Sigmoid colon (tissue), 3 donors: ENCODE data around the gene ERV3-1.
"Not testable (repeated sequence)": the region's sequence is repeated elsewhere in the genome, so short reads cannot be mapped to it uniquely, and the experiment has no call there.

Experiments used
- CTCF ChIP-seq, 4 experiments: fragments of 450-650 bp in 3 of 4; fragments of 200-600 bp in 1 of 4; IDR thresholded peaks; one replicate each; pipeline ENCODE4 v1.5.1; 2016 to 2019; ENCODE audit warnings: antibody characterized with exemption in 4 of 4, mild to moderate bottlenecking in 3 of 4, moderate library complexity in 2 of 4
- POLR2A ChIP-seq, 2 donors: fragments of 450-650 bp; IDR thresholded peaks; one replicate each; pipeline ENCODE4 v1.6.1; 2016; ENCODE audit warnings: antibody characterized with exemption in 2 of 2, mild to moderate bottlenecking in 2 of 2, moderate library complexity in 2 of 2

DNA sequence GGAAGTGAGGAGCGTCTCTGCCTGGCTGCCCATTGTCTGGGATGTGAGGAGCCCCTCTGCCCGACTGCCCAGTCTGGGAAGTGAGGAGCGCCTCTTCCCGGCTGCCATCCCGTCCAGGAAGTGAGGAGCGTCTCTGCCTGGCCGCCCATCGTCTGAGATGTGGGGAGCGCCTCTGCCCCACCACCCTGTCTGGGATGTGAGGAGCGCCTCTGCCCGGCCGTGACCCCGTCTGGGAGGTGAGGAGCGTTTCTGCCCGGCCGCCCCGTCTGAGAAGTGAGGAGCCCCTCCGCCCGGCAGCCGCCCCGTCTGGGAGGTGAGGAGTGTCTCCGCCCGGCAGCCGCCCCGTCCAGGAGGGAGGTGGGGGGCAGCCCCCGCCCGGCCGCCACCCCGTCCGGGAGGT is 26.9 kb upstream of the ERV3-1 start:
- TF ChIP-seq CTCF, POLR2A (IDR thresholded peaks at IDR 0.05): not testable (repeated sequence)
